ENCODE data around the gene CD44.
"Not testable (repeated sequence)": the region's sequence is repeated elsewhere in the genome, so short reads cannot be mapped to it uniquely, and the experiment has no call there.

The CD44 gene

GRCh38 chr11:35138943-35139721 lies at the start of gene CD44:
Gene CD44, plus strand, starts transcription at chr11:35139171. Its CDS starts 133 bp downstream, at chr11:35139304.
- DNase-seq (ENCODE audit: low read depth in 2 of 2): peak; percentile 75 to 82

GRCh38 chr11:35089666-35090065 lies 49.3 kb upstream of the CD44 start:
- DNase-seq (ENCODE audit: low read depth in 2 of 2): no peak

- DNase-seq (ENCODE audit: low read depth in 2 of 2): no peak
Observed at GRCh38 chr11:35090125-35090524, 48.8 kb upstream of the CD44 start.

GRCh38 chr11:35090991-35091390 lies 48.0 kb upstream of the CD44 start:
- not testable (repeated sequence) for DNase-seq (ENCODE audit: low read depth in 2 of 2)

- DNase-seq (ENCODE audit: low read depth in 2 of 2): no peak
Observed at GRCh38 chr11:35096723-35097122, 42.2 kb upstream of the CD44 start.

GRCh38 chr11:35097814-35098455 lies 41.0 kb upstream of the CD44 start:
- no peak for DNase-seq (ENCODE audit: low read depth in 2 of 2)

- DNase-seq (ENCODE audit: low read depth in 2 of 2): no peak
Observed at GRCh38 chr11:35098855-35099254, 40.1 kb upstream of the CD44 start.

- DNase-seq (ENCODE audit: low read depth in 2 of 2): no peak
Observed at GRCh38 chr11:35099278-35100012, 39.5 kb upstream of the CD44 start.

GRCh38 chr11:35100013-35100383 lies 39.0 kb upstream of the CD44 start:
- no peak for DNase-seq (ENCODE audit: low read depth in 2 of 2)

GRCh38 chr11:35101223-35101622 lies 37.7 kb upstream of the CD44 start:
- no peak for DNase-seq (ENCODE audit: low read depth in 2 of 2)

GRCh38 chr11:35102267-35102666 lies 36.7 kb upstream of the CD44 start:
- DNase-seq (ENCODE audit: low read depth in 2 of 2): no peak

GRCh38 chr11:35103366-35104208 lies 35.4 kb upstream of the CD44 start:
- DNase-seq (ENCODE audit: low read depth in 2 of 2): no peak

- DNase-seq (ENCODE audit: low read depth in 2 of 2): no peak
Observed at GRCh38 chr11:35104655-35105054, 34.3 kb upstream of the CD44 start.

- DNase-seq (ENCODE audit: low read depth in 2 of 2): no peak
Observed at GRCh38 chr11:35105319-35106079, 33.5 kb upstream of the CD44 start.

- no peak for DNase-seq (ENCODE audit: low read depth in 2 of 2)
Observed at GRCh38 chr11:35106595-35106994, 32.4 kb upstream of the CD44 start.

- no peak for DNase-seq (ENCODE audit: low read depth in 2 of 2)
Observed at GRCh38 chr11:35107861-35108260, 31.1 kb upstream of the CD44 start.

GRCh38 chr11:35108336-35108735 lies 30.6 kb upstream of the CD44 start:
- DNase-seq (ENCODE audit: low read depth in 2 of 2): not testable (repeated sequence)

GRCh38 chr11:35109041-35109440 lies 29.9 kb upstream of the CD44 start:
- DNase-seq (ENCODE audit: low read depth in 2 of 2): no peak

GRCh38 chr11:35109827-35110226 lies 29.1 kb upstream of the CD44 start:
- no peak for DNase-seq (ENCODE audit: low read depth in 2 of 2)

GRCh38 chr11:35111161-35112055 lies 27.6 kb upstream of the CD44 start:
- no peak for DNase-seq (ENCODE audit: low read depth in 2 of 2)

Data from activated CD8-positive, alpha-beta memory T cell treated with anti-CD3 and anti-CD28 coated beads for 4 hours (primary cell).